Large intestine (tissue), 12 donors: Measurements from ENCODE around the gene SSBP1. TPM values are rescaled to one million over a fixed set of nuclear protein-coding genes. Genes with fewer than 3 reads are reported as not detected.
"Not testable (repeated sequence)": the region's sequence is repeated elsewhere in the genome, so short reads cannot be mapped to it uniquely, and the experiment has no call there.

Source experiments
- DNase-seq, 2 donors: peaks; one replicate each; pipeline versions ENCODE4 v3.0.0 to v3.0.0-alpha.2; 2013
- H3K27ac ChIP-seq: one replicate; pipeline ENCODE4 v1.5.1; 2013; ENCODE audit warnings: low read length
- H3K27me3 ChIP-seq: 2 replicates; pipeline ENCODE4 v1.6.1; 2013; ENCODE audit warnings: low read length; ENCODE audit not compliant: control insufficient read depth, insufficient read depth
- H3K36me3 ChIP-seq: 2 replicates; pipeline ENCODE4 v1.6.1; 2013; ENCODE audit warnings: low read length; ENCODE audit not compliant: control insufficient read depth, insufficient read depth
- H3K4me1 ChIP-seq: one replicate; pipeline ENCODE4 v1.6.1; 2013; ENCODE audit warnings: low read length; ENCODE audit not compliant: control insufficient read depth, insufficient read depth
- H3K4me3 ChIP-seq: one replicate; pipeline ENCODE4 v1.5.1; 2013; ENCODE audit warnings: low read length
- H3K9me3 ChIP-seq: one replicate; pipeline ENCODE4 v1.6.1; 2013; ENCODE audit warnings: mild to moderate bottlenecking, low read depth, low read length, moderate library complexity; ENCODE audit not compliant: control insufficient read depth
- WGBS: methylation state at CpG from one replicate; pipeline ENCODE4 v1.1.5; 2013; ENCODE audit warnings: low lambda C conversion rate; ENCODE audit not compliant: insufficient coverage; 5-methylcytosine and 5-hydroxymethylcytosine counted together
- long read RNA-seq, 11 donors: transcript quantifications; one replicate each; lab custom pipeline, GENCODE V29; 2026
- polyA plus RNA-seq: library from polyadenylated mRNA; unstranded; fragments of 120-200 nt; gene quantifications from one replicate; pipeline ENCODE4 v1.2.1, GENCODE V29; 2013

Gene SSBP1, protein sequence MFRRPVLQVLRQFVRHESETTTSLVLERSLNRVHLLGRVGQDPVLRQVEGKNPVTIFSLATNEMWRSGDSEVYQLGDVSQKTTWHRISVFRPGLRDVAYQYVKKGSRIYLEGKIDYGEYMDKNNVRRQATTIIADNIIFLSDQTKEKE
- polyA plus RNA-seq = 134 TPM
- long read RNA-seq, donor 1, transcript SSBP1-201 (7 exons, 687 nt) = major isoform, 36 of 52 reads
- long read RNA-seq, donor 1, partial matches to known transcripts = 6 of 52 reads
- long read RNA-seq, donor 1, other reads (novel, unspliced or antisense) = 0 of 52 reads
- long read RNA-seq, donor 2, transcript SSBP1-214 (7 exons, 636 nt) = minor isoform, 13 of 136 reads
- long read RNA-seq, donor 2, transcript SSBP1-201 (7 exons, 687 nt) = major isoform, 71 of 136 reads
- long read RNA-seq, donor 2, transcript SSBP1-212 (6 exons, 1,434 nt) = minor isoform, 8 of 136 reads
- long read RNA-seq, donor 2, partial matches to known transcripts = 39 of 136 reads
- long read RNA-seq, donor 2, other reads (novel, unspliced or antisense) = 0 of 136 reads
- long read RNA-seq, donor 3, transcript SSBP1-212 (6 exons, 1,434 nt) = minor isoform, 6 of 211 reads
- long read RNA-seq, donor 3, transcript SSBP1-214 (7 exons, 636 nt) = minor isoform, 24 of 211 reads
- long read RNA-seq, donor 3, transcript SSBP1-206 (7 exons, 630 nt) = minor isoform, 8 of 211 reads
- long read RNA-seq, donor 3, transcript SSBP1-201 (7 exons, 687 nt) = major isoform, 115 of 211 reads
- long read RNA-seq, donor 3, partial matches to known transcripts = 53 of 211 reads
- long read RNA-seq, donor 3, other reads (novel, unspliced or antisense) = 0 of 211 reads
- long read RNA-seq, donor 4, transcript SSBP1-201 (7 exons, 687 nt) = major isoform, 8 of 15 reads
- long read RNA-seq, donor 4, partial matches to known transcripts = 0 of 15 reads
- long read RNA-seq, donor 4, other reads (novel, unspliced or antisense) = 0 of 15 reads
- long read RNA-seq, donor 5, transcript SSBP1-214 (7 exons, 636 nt) = minor isoform, 6 of 66 reads
- long read RNA-seq, donor 5, transcript SSBP1-201 (7 exons, 687 nt) = major isoform, 46 of 66 reads
- long read RNA-seq, donor 5, partial matches to known transcripts = 7 of 66 reads
- long read RNA-seq, donor 5, other reads (novel, unspliced or antisense) = 0 of 66 reads
- long read RNA-seq, donor 6, transcript SSBP1-201 (7 exons, 687 nt) = major isoform, 62 of 99 reads
- long read RNA-seq, donor 6, transcript SSBP1-214 (7 exons, 636 nt) = minor isoform, 8 of 99 reads
- long read RNA-seq, donor 6, partial matches to known transcripts = 21 of 99 reads
- long read RNA-seq, donor 6, other reads (novel, unspliced or antisense) = 0 of 99 reads
- long read RNA-seq, donor 7, transcript SSBP1-214 (7 exons, 636 nt) = minor isoform, 11 of 60 reads
- long read RNA-seq, donor 7, transcript SSBP1-201 (7 exons, 687 nt) = major isoform, 40 of 60 reads
- long read RNA-seq, donor 7, partial matches to known transcripts = 0 of 60 reads
- long read RNA-seq, donor 7, other reads (novel, unspliced or antisense) = 0 of 60 reads
- long read RNA-seq, donor 8, transcript SSBP1-201 (7 exons, 687 nt) = major isoform, 130 of 220 reads
- long read RNA-seq, donor 8, transcript SSBP1-206 (7 exons, 630 nt) = minor isoform, 8 of 220 reads
- long read RNA-seq, donor 8, transcript SSBP1-214 (7 exons, 636 nt) = minor isoform, 24 of 220 reads
- long read RNA-seq, donor 8, transcript SSBP1-212 (6 exons, 1,434 nt) = minor isoform, 16 of 220 reads
- long read RNA-seq, donor 8, partial matches to known transcripts = 33 of 220 reads
- long read RNA-seq, donor 8, other reads (novel, unspliced or antisense) = 0 of 220 reads
- long read RNA-seq, donor 9, transcript SSBP1-201 (7 exons, 687 nt) = major isoform, 101 of 159 reads
- long read RNA-seq, donor 9, transcript SSBP1-214 (7 exons, 636 nt) = minor isoform, 17 of 159 reads
- long read RNA-seq, donor 9, transcript SSBP1-212 (6 exons, 1,434 nt) = minor isoform, 13 of 159 reads
- long read RNA-seq, donor 9, partial matches to known transcripts = 18 of 159 reads
- long read RNA-seq, donor 9, other reads (novel, unspliced or antisense) = 0 of 159 reads
- long read RNA-seq, donor 10, transcript SSBP1-206 (7 exons, 630 nt) = minor isoform, 6 of 137 reads
- long read RNA-seq, donor 10, transcript SSBP1-212 (6 exons, 1,434 nt) = minor isoform, 5 of 137 reads
- long read RNA-seq, donor 10, transcript SSBP1-201 (7 exons, 687 nt) = major isoform, 87 of 137 reads
- long read RNA-seq, donor 10, transcript SSBP1-214 (7 exons, 636 nt) = minor isoform, 16 of 137 reads
- long read RNA-seq, donor 10, partial matches to known transcripts = 18 of 137 reads
- long read RNA-seq, donor 10, other reads (novel, unspliced or antisense) = 0 of 137 reads
- long read RNA-seq, donor 11, transcript SSBP1-212 (6 exons, 1,434 nt) = minor isoform, 5 of 108 reads
- long read RNA-seq, donor 11, transcript SSBP1-214 (7 exons, 636 nt) = minor isoform, 17 of 108 reads
- long read RNA-seq, donor 11, transcript SSBP1-201 (7 exons, 687 nt) = major isoform, 68 of 108 reads
- long read RNA-seq, donor 11, transcript SSBP1-215 (7 exons, 884 nt) = minor isoform, 5 of 108 reads
- long read RNA-seq, donor 11, partial matches to known transcripts = 6 of 108 reads
- long read RNA-seq, donor 11, other reads (novel, unspliced or antisense) = 0 of 108 reads

- Histone ChIP-seq H3K4me1 (peaks cover 3% of the 10 kb centered on the region), H3K4me3 (peak within 1 kb of the TSS; percentile 73), H3K36me3 (peaks cover 19% of the 10 kb centered on the region), H3K27ac (peak within 1 kb of the TSS; percentile 88), H3K9me3 (no peaks in the 10 kb centered on the region), H3K27me3 (no peaks in the 10 kb centered on the region)
- no CpG with 5 or more reads among the region's 46 CpGs for WGBS
- peak; percentile 96 to 97 for DNase-seq
These were observed at the start of gene SSBP1 for GRCh38 chr7:141737836-141738591. SSBP1 (plus strand) TSS chr7:141738358; CDS start chr7:141739167, 809 bp downstream.

DNA sequence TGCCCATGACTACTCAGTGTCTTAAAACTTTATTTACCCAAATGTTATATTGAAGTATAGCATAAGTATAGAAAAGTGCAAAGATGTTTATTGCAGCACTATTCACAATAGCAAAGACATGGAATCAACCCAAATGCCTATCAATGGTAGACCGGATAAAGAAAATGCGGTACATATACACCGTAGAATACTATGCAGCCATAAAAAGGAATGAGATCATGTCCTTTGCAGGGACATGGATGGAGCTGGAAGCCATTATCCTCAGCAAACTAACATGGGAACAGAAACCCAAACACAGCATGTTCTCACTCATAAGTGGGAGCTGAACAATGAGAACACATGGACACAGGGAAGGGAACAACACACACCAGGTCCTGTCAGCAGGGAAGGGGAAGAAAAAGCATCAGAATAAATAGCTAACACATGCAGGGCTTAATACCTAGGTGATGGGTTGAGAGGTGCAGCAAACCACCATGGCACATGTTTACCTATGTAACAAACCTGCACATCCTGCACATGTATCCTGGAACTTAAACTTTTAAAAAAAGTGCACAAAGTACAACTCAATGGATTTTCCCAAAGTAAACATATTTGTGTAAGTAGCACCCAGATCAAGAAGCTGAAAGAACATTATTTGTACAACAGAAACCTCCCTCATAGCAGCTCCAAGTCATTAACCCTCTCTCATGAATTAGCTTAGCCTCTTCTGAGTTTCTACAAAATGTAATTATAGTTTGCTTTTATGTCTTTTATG is 48.9 kb upstream of the SSBP1 start:
- H3K4me1 ChIP-seq, H3K27me3 ChIP-seq, DNase-seq, H3K9me3 ChIP-seq, H3K4me3 ChIP-seq, H3K27ac ChIP-seq: not testable (repeated sequence)
- WGBS = 100% methylated on average over 1 of the region's 3 CpGs
- peaks cover 18% of the 10 kb centered on the region for H3K36me3 ChIP-seq

- no peaks in the 10 kb centered on the region for H3K9me3 ChIP-seq
- WGBS = 50% methylated on average over 2 of the region's 3 CpGs
- peaks cover 8% of the 10 kb centered on the region for H3K4me1 ChIP-seq
- no peak overlapping the region for H3K27ac ChIP-seq
- no peak for DNase-seq
- no peaks in the 10 kb centered on the region for H3K27me3 ChIP-seq
- no peak overlapping the region for H3K4me3 ChIP-seq
- no peaks in the 10 kb centered on the region for H3K36me3 ChIP-seq
These were observed 46.6 kb upstream of the SSBP1 start for GRCh38 chr7:141691540-141691939.

DNA sequence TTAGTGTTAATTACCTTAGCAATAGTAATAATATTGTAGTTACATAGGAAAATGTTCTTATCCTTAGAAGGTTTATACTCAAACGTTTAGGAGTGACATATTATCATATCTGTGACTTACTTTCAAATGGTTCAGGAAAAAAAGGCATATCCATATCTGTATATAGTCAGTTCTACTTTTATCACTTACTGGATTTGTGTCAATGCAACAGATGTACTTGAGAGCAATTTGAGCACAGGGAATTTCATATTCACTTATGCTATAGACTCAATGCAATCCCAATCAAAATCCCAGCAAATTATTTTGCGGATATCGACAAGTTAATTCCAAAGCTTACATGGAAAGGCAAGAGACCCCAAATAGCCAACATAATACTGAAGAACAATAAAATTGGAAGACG is 46.2 kb upstream of the SSBP1 start:
- no CpG with 5 or more reads among the region's 4 CpGs for WGBS
- Histone ChIP-seq H3K4me3 (no peak overlapping the region), H3K27ac (no peak overlapping the region), H3K4me1 (peaks cover 8% of the 10 kb centered on the region), H3K27me3 (no peaks in the 10 kb centered on the region), H3K9me3 (no peaks in the 10 kb centered on the region), H3K36me3 (no peaks in the 10 kb centered on the region)
- no peak for DNase-seq

DNA sequence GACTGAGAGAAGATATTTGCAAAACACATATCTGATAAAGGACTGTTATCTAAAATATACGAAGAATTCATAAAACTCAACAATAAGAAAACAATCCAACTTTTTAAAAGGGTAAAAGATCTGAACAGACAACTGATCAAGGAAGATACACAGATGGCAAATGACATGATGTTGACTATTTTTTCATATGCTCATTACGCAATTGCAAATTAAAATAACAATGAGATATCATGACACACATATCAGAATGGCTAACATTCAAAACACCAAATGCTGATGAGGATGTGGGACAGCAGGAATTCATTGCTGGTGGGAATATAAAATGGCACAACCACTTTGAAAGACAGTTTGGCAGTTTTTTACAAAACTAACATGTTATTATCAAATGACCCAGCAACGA is 45.1 kb upstream of the SSBP1 start:
- no peak for DNase-seq
- 60% methylated on average over 1 of the region's 3 CpGs for WGBS
- Histone ChIP-seq H3K9me3 (no peaks in the 10 kb centered on the region), H3K4me3 (no peak overlapping the region), H3K27me3 (no peaks in the 10 kb centered on the region), H3K36me3 (no peaks in the 10 kb centered on the region), H3K27ac (no peak overlapping the region), H3K4me1 (peaks cover 8% of the 10 kb centered on the region)

GRCh38 chr7:141695803-141696289 is 42.3 kb upstream of the SSBP1 start:
- peaks cover 8% of the 10 kb centered on the region for H3K4me1 ChIP-seq
- no peak overlapping the region for H3K4me3 ChIP-seq
- H3K27me3 ChIP-seq = no peaks in the 10 kb centered on the region
- peak overlapping the region; percentile 18 for H3K27ac ChIP-seq
- H3K9me3 ChIP-seq = no peaks in the 10 kb centered on the region
- no peaks in the 10 kb centered on the region for H3K36me3 ChIP-seq
- WGBS = no CpG with 5 or more reads among the region's 6 CpGs
- peak in 1 of 2 donors; percentile 62 for DNase-seq

DNA sequence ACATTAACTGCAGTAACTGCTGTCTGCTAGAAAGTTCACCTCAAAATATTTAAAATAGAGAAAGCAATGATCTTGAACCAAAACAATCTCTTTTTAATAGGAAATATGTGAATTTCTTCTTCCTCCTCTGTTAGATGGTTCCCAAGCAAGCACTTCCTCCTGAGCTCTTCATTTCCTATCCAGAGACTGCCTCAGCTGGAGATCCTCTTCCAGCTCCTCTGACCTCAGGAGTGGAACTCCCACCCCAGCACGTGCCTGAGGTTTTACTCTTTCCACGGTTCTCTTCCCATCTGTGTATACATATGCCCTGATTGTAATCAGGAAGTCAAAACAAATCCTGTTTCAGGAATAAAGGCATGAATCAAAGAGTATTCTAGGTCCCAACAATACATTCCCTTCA is 41.8 kb upstream of the SSBP1 start:
- no peaks in the 10 kb centered on the region for H3K9me3 ChIP-seq
- DNase-seq = no peak
- no peaks in the 10 kb centered on the region for H3K27me3 ChIP-seq
- no peak overlapping the region for H3K4me3 ChIP-seq
- H3K36me3 ChIP-seq = no peaks in the 10 kb centered on the region
- H3K4me1 ChIP-seq = peaks cover 8% of the 10 kb centered on the region
- peak overlapping the region; percentile 18 for H3K27ac ChIP-seq
- 0% methylated on average over 1 of the region's 2 CpGs for WGBS
